Measurements from ENCODE around the gene PXYLP1.

The PXYLP1 gene

DNA sequence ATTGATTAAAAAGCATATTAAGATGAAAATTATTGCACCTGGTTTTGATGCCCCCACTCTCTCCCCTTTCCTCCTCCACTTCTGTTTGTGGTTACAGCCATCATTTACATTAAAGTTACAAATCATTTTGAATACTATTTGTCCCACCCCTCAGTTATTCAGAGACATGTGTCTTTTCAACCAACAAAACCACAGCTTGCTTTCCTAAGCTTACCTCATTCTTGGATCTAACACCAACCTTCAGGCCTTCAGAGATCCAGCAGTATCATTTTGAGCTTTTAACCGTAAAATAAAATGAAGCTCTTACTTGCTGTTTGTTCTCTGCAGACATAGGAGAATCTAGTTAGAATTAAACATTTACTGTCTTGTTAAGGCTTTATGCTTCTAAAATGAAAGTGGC is 4.7 kb downstream of the PXYLP1 start:
- Histone ChIP-seq H3K9ac (no peak overlapping the region), H3K4me1 (peaks cover 42% of the 10 kb centered on the region), H3K9me3 (ENCODE audit: control insufficient read depth, low read length) (no peaks in the 10 kb centered on the region), H2AFZ (no peak overlapping the region), H3K27ac (no peak overlapping the region), H3K4me2 (ENCODE audit: low read length) (no peak overlapping the region), H3K36me3 (ENCODE audit: control insufficient read depth, insufficient read depth, low read length) (no peaks in the 10 kb centered on the region), H3K27me3 (ENCODE audit: control insufficient read depth, insufficient read depth, low read length) (no peaks in the 10 kb centered on the region), H3K4me3 (ENCODE audit: low read depth, low read length) (no peak overlapping the region), H3K79me2 (peaks cover 10% of the 10 kb centered on the region)
- no peak for TF ChIP-seq CTCF (IDR thresholded peaks at IDR 0.05)

GRCh38 chr3:141237701-141238521 is 6.3 kb downstream of the PXYLP1 start:
- Histone ChIP-seq H3K27me3 (ENCODE audit: control insufficient read depth, insufficient read depth, low read length) (no peaks in the 10 kb centered on the region), H3K4me3 (ENCODE audit: low read depth, low read length) (no peak overlapping the region), H3K9ac (no peak overlapping the region), H3K27ac (peak overlapping the region; percentile 91), H3K79me2 (peaks cover 17% of the 10 kb centered on the region), H3K4me2 (ENCODE audit: low read length) (no peak overlapping the region), H2AFZ (peak overlapping the region; percentile 77), H3K9me3 (ENCODE audit: control insufficient read depth, low read length) (no peaks in the 10 kb centered on the region), H3K4me1 (peaks cover 51% of the 10 kb centered on the region), H3K36me3 (ENCODE audit: control insufficient read depth, insufficient read depth, low read length) (no peaks in the 10 kb centered on the region)
- TF ChIP-seq CTCF (IDR thresholded peaks at IDR 0.05), result no peak

DNA sequence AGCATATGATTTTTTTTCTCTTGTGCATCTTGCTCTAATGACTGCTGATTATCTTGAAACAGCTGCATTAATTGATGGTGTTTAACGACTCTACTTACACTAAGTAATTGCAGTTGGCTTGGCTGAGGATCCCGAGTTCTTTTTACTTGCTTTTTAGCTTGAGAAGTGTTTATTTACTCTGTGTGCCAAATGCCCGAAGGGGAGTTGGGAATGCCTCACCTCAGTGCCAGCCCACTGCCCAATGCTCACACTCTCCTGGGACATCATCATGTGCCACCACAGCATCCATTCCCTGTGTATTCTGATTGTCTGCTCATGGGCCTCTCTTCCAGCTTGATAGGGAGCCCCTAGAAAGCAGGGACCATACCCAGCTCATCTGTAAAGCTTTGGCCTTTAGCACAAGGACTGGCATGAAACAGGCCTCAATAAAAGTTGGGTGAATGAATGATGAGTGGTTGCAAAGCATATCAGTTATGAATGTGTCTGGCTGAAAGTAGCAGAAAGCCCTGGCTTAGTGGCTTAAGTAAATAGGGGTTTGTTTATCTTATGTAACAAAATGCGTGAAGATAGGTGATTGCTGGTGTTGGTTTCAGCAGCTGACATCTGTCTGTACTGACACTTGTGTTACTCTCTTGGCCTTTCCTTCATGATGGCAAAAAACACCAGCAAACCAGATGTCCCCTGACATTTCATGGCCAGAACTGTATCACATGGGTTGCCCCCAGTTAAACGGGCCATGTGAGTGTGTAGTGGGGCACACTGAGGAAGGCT is 8.1 kb downstream of the PXYLP1 start:
- Histone ChIP-seq H2AFZ (peak overlapping the region; percentile 24), H3K4me1 (peaks cover 58% of the 10 kb centered on the region), H3K9me3 (ENCODE audit: control insufficient read depth, low read length) (no peaks in the 10 kb centered on the region), H3K9ac (no peak overlapping the region), H3K36me3 (ENCODE audit: control insufficient read depth, insufficient read depth, low read length) (no peaks in the 10 kb centered on the region), H3K79me2 (peaks cover 26% of the 10 kb centered on the region), H3K4me2 (ENCODE audit: low read length) (no peak overlapping the region), H3K27ac (peak overlapping the region; percentile 91), H3K4me3 (ENCODE audit: low read depth, low read length) (no peak overlapping the region), H3K27me3 (ENCODE audit: control insufficient read depth, insufficient read depth, low read length) (no peaks in the 10 kb centered on the region)
- no peak for TF ChIP-seq CTCF (IDR thresholded peaks at IDR 0.05)

GRCh38 chr3:141240286-141240685 is 8.7 kb downstream of the PXYLP1 start:
- Histone ChIP-seq H3K4me3 (ENCODE audit: low read depth, low read length) (no peak overlapping the region), H2AFZ (no peak overlapping the region), H3K4me2 (ENCODE audit: low read length) (no peak overlapping the region), H3K79me2 (peaks cover 28% of the 10 kb centered on the region), H3K27me3 (ENCODE audit: control insufficient read depth, insufficient read depth, low read length) (no peaks in the 10 kb centered on the region), H3K27ac (peak overlapping the region; percentile 91), H3K36me3 (ENCODE audit: control insufficient read depth, insufficient read depth, low read length) (no peaks in the 10 kb centered on the region), H3K9me3 (ENCODE audit: control insufficient read depth, low read length) (no peaks in the 10 kb centered on the region), H3K4me1 (peaks cover 60% of the 10 kb centered on the region), H3K9ac (no peak overlapping the region)
- no peak for TF ChIP-seq CTCF (IDR thresholded peaks at IDR 0.05)

All from parathyroid adenoma (tissue), 2 donors.